MM.1S (cell line): ENCODE results near the gene TBC1D2.

Experiments used
- EZH2 ChIP-seq: fragments of 300-600 bp; sonication (generic); optimal IDR thresholded peaks from 2 replicates; pipeline ENCODE3; 2017; ENCODE audit warnings: low read depth, mild to moderate bottlenecking, antibody characterized with exemption, low read length, mixed read lengths
- EZH2phosphoT487 ChIP-seq: fragments of 300-600 bp; sonication (generic); IDR thresholded peaks from 2 replicates; pipeline ENCODE4 v1.6.1; 2018; ENCODE audit warnings: antibody characterized with exemption, low read length
- TF ChIP-seq, protein P1 (sequence below): fragments of 300-600 bp; sonication (generic); IDR thresholded peaks from 2 replicates; pipeline ENCODE4 v1.5.1; 2016; ENCODE audit warnings: antibody characterized with exemption, low read length, mixed read lengths

- TF ChIP-seq, protein P1, sequence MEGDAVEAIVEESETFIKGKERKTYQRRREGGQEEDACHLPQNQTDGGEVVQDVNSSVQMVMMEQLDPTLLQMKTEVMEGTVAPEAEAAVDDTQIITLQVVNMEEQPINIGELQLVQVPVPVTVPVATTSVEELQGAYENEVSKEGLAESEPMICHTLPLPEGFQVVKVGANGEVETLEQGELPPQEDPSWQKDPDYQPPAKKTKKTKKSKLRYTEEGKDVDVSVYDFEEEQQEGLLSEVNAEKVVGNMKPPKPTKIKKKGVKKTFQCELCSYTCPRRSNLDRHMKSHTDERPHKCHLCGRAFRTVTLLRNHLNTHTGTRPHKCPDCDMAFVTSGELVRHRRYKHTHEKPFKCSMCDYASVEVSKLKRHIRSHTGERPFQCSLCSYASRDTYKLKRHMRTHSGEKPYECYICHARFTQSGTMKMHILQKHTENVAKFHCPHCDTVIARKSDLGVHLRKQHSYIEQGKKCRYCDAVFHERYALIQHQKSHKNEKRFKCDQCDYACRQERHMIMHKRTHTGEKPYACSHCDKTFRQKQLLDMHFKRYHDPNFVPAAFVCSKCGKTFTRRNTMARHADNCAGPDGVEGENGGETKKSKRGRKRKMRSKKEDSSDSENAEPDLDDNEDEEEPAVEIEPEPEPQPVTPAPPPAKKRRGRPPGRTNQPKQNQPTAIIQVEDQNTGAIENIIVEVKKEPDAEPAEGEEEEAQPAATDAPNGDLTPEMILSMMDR = no peak
- TF ChIP-seq EZH2phosphoT487 (no peak), EZH2 (no peak)
These were observed 73.2 kb downstream of the TBC1D2 start for GRCh38 chr9:98182069-98182820.
